ENCODE data around the gene PRSS53.

The PRSS53 gene

DNA sequence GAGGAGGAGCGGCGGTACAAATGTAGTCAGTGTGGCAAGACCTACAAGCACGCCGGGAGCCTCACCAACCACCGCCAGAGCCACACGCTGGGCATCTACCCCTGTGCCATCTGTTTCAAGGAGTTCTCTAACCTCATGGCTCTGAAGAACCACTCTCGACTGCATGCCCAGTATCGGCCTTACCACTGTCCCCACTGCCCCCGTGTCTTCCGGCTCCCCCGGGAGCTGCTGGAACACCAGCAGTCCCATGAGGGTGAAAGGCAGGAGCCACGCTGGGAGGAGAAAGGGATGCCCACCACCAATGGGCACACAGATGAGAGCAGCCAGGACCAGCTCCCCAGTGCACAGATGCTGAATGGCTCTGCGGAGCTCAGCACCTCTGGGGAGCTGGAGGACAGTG is 11.7 kb downstream of the PRSS53 start:
- DNase-seq, result no peak

- DNase-seq, result no peak
Observed at GRCh38 chr16:31076319-31076718, 12.4 kb downstream of the PRSS53 start.

DNA sequence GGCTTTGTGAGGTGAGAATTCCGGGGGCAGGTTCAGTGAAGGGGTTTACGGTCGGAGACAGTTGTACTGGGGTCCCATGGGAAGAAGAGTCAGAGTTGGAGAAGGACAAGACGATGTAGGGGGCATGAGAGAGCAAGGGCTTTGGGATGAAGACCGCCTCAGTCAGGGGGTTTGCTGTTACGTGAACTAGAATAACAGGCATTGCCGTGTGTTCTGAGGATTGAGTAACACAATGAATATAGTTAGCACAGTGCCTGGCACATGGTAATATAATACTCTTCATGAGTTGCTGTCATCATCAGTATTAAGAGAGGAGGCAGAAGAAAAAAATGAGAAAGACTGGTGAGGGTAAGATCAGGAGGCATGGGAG is 13.9 kb downstream of the PRSS53 start:
- DNase-seq, result no peak

- DNase-seq, result peak; percentile 97 to 98
Observed at GRCh38 chr16:31073970-31074813, 14.6 kb downstream of the PRSS53 start, which contains the start of the genes ZNF646 and ZNF668. TSS of gene ZNF646 (plus strand) at chr16:31074422. CDS start at chr16:31076325, 1,903 bp downstream. TSS of gene ZNF668 (minus strand) at chr16:31074240. CDS start at chr16:31064459, 9,781 bp downstream.

DNA sequence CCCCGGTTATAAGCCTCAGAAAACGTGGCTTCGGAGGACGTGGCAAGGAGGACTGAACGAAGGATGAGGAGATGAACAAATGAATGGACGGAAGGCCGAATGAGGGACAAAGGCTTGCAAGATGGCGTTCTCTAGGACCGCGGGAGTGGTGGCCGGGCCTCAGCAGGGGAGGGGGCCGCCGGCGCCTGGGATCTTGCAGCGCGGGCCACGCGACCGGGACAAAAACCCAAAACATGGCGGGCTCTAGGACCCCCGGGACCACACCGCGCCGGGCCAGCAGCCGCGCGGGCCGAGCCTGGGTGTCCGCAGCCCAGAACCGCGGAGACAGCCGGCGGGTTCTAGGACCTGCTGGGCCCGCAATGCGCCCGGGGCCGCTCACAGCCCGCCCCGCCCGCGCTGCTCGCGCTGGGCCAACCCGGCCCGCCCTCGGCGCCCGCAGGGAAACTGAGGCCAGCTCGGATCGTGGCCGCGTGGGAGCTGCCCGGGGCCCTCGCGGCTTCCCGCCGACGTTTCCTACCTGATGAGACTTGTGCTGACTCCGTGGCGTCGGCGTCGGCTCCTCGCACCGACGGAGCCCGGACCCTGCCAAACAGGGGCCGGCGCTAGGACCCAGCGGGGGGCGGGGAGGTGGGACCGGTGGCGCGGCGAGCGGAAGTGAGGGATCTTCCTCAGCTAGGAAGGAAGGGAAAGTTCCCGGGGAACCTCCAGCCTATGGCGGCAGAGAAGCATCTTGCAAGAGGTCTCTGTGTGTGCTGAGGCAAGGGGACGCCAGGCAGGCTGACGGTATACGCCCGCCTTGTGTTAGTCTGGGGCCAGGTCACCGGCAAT is 15.4 kb downstream of the PRSS53 start:
- DNase-seq, result peak; percentile 92 to 93

GRCh38 chr16:31072540-31073141 is 16.1 kb downstream of the PRSS53 start:
- peak; percentile 42 to 43 for DNase-seq

- DNase-seq, result no peak
Observed at GRCh38 chr16:31071861-31072260, 16.9 kb downstream of the PRSS53 start.

GRCh38 chr16:31067342-31067741 is 21.4 kb downstream of the PRSS53 start:
- DNase-seq, result no peak

- no peak for DNase-seq
Observed at GRCh38 chr16:31064882-31065461, 23.8 kb downstream of the PRSS53 start.

DNA sequence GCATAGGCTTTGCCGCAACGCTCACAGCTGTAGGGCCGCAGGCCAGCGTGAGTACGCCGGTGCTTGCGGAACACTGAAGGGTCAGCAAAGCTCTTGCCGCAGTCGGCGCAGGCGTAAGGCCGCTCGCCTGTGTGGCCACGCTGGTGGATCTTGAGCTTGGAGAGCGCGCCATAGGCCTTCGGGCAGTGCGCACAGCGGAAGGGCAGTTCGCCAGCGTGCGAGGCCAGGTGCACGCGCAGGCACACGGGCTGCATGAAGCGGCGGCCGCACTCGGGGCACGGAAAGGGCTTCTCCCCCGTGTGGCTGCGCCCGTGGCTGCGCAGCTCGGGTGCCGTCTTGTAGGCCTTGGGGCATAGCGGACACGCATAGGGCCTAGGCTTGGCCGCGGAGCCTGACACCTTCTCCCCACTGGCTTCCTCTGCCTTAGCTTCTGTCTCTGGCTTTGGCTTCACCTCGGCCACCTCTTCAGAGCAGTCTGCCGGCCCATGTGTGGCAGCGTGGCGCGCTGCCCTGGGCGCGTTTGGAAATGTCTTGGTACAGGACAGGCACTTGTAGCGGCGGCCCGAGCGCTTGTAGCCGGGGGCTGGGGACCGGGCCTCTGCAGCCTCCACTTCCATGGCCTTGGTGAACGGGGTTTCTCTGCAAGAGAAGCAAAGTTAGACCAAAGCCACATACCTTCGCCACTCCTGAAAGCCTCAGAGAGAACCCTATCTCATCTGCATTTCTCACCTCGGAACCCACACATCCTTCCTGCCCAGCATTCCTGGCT is 24.7 kb downstream of the PRSS53 start:
- no peak for DNase-seq

DNA sequence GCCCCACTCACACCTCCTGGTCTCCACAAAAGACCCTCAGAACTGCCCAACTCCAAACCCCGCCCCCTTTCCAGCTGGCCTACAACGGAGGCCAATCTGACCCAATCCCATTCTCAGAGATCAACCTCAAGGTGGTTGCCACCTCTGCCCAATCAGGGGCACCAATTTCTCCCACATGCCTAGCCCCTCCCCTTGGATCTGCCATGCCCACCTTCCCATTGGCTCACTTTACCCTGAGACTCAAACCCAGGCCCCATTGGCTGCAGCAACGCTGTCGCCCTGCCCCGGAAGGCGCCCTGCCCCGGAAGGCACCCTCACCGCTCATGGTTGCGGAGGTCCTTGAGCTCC is 25.3 kb downstream of the PRSS53 start:
- no peak for DNase-seq

DNA sequence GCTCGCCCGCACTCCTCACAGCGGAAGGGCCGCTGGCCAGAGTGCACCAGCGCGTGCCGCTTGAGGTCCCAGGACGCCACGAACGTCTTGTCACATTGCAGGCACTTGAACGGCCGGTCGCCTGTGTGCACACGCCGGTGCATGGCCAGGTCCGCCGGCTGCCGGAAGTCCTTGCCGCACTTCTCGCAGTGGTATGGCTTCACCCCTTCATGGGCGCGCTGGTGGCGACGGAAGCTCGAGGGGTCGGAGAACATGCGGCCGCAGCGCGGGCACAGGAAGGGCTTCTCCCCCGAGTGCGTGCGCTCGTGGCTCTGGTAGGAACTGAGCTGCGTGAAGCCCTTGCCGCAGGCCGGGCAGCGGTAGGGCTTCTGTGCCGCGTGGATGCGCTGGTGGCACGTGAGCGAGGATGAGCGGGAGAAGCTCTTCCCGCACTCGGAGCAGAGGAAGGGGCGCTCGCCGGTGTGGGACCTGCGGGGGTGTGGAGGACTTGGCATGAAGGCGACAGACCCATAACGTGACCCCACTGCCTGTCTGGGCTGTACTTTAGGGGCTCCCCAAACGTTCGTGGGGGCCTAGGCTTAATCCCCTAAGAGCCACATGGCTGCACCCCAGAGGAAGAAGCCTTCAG is 26.8 kb downstream of the PRSS53 start:
- DNase-seq, result no peak

GRCh38 chr16:31061126-31061812 is 27.5 kb downstream of the PRSS53 start:
- no peak for DNase-seq

DNA sequence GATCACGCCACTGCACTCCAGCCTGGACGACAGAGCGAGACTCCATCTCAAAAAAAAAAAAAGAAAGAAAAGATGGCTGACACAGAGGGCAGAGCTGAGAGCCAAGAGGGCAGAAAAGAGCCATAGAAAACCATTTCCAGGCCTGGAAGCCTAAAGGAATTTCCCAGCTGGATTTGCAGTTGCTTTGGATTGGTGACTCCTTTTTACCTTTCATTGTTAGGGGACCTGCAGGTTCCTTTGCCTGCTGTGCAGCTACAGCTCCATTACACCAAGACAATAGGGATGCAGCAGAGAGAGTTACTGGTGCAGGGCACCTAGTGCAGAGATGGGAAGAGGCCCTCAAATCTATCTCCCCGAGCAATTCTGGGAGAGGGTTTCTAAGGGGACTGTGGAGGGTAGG is 33.1 kb downstream of the PRSS53 start:
- no peak for DNase-seq

DNA sequence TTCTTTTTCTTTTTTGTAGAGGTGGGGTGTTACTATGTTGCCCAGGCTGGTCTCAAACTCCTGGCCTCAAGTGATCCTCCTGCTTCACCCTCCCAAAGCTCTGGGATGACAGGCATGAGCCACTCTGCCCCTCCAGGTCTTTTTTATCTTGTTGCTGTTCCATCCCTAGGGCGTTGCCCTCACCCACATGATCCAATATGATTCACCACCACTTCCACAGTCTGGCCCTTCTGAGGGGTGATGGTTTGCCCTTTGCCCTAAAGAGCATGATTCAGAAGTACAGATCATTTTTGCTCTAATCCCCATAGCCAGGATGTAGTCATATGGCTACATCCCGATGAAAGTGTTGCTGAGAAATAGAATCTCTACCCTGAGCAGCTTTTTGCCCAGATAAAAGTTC is 36.6 kb downstream of the PRSS53 start:
- DNase-seq, result no peak

DNA sequence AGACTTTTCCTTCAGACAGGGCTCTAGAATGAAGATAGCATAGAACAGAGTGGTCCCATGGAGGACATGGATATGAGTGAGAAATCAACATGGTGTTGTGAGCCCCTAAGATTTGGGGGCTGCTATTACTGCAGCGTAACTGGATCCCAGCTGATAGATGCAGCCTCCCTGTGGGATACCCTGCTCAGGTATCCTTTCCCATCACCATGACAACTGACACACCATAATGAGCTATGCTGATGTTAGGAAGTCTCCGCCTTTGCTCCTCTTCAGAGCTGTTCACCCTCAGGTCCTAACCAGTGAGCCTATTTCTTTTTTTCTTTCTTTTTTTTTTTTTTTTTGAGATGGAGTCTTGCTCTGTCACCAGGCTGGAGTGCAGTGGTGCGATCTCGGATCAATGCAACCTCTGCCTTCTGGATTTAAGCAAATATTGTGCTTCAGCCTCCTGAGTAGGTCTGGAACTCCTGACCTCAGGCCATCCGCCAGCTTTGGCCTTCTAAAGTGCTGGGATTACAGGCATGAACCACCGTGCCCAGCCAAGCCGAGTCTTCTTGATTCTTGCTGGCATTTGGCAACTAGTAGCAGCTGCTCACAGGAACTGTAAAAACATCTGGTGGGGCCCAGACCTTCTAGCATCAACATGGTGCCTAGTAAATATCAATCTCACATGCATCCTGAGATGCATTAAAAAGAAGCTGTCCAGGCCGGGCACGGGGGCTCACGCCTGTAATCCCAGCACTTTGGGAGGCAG is 38.3 kb downstream of the PRSS53 start:
- DNase-seq, result no peak

GRCh38 chr16:31043898-31044481 is 44.8 kb downstream of the PRSS53 start:
- DNase-seq, result no peak

DNA sequence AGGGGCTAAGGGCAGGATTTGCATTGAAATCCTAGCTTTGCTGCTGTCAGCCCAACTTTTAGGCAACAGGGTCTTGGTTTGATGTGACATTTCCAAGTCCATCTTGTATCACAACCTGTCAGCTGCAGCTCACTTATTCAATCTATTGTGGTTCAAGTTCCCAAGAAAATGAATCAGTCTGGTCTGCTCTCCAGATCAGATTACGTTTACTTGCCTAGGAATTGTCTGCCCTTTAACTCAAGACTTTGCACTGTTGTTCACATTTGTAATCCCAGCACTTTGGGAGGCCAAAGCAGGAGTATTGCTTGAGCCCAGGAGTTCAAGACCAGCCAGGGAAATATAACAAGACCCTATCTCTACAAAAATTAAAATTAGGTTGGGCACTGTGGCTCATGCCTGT is 45.4 kb downstream of the PRSS53 start:
- no peak for DNase-seq

DNA sequence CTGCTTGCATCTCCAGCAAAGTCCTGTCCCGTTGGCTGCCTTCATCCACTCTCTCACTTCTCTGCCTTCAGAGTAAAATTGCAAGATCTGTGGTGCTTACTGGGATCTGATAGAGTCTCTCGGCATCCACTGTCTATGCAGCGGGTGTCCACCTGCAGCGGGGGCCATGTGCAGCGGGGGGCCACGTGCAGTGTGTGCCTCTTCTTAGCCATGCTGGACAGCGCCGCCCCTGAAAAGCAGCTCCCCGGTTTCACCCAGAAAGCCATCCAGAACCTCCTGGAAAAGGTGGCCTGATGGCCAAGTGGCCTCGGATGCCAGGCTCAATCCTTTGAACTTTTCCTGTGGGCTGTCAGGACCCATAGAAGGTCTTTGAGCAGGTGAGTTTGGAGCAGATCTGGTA is 45.9 kb downstream of the PRSS53 start:
- DNase-seq, result no peak

GRCh38 chr16:31038993-31039392 is 49.8 kb downstream of the PRSS53 start:
- no peak for DNase-seq
